SW 1271 (cell line): Measurements from ENCODE around the gene LRP1B.

Source experiments
- DNase-seq, 2 experiments: peaks; one replicate each; lab custom pipeline; 2025; lab: John Stamatoyannopoulos, UW

LRP1B gene

DNA sequence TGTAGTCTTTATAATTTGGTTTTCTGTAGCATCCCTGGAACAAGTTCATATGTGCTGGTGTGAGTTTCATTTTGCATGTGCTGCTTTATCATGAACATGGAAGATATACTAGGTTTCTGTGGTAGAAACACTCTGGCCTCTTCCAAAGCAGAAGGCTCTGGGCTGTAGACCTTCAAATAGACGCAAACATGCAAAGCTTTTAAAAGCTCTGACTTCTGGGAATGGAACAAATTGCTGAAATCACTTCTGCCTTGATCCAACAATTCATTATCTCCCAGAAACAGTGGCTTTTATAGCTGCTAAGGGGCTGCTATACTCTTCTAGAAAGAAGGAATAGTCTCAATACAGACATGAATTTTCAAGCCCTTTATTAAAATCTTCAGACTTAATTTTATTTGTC, 382.2 kb downstream of the LRP1B start:
- DNase-seq = no peak

DNA sequence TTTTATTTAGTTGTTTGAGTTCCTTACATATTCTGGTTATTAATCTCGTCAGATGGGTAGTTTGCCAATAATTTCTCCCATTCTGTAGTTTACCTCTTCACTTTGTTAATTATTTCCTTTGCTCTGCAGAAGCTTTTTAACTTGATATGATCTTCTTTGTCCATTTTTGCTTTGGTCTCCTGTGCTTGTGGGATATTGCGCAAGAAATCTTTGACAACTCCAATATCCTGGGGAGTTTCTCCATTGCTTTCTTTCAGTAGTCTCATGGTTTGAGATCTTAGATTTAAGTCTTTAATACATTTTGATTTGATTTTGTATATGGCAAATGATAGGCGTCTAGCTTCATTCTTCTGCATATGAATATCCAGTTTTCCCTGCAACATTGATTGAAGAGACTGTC, 389.2 kb downstream of the LRP1B start:
- no peak for DNase-seq

DNA sequence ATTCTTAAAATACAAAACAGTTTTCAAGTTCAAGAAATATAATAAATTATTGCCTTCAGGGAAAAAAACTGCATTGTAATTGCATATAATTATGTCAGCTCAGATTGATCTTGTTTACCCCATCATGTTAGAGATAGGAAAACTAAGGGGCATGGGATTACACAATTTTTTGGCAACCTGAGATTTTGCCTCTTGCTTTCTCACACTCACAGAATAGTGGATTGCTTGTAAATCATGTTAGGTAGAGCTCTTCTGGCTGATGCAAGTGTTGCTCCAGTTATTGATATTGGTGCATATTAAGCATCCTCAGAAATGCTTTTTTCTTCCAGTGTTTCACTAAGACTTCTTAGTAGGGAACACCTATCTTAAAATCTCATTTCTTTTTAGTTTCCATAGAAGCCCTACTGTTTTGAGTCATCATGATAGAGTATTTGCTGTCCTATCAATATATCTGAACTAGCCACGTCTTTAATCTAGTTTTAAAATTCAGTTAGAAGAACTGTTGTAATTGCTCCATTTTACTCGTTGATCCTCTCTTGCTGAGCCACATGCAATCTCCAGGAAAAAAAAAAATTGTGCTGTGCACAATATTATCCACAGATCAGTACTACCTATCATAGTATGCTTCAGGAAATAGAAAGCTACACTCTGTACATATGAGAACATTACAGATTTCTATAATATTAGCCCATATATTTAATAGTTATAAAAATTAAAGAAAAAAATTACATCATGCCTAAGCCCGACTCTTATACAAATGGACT, 393.1 kb downstream of the LRP1B start:
- DNase-seq = no peak

DNA sequence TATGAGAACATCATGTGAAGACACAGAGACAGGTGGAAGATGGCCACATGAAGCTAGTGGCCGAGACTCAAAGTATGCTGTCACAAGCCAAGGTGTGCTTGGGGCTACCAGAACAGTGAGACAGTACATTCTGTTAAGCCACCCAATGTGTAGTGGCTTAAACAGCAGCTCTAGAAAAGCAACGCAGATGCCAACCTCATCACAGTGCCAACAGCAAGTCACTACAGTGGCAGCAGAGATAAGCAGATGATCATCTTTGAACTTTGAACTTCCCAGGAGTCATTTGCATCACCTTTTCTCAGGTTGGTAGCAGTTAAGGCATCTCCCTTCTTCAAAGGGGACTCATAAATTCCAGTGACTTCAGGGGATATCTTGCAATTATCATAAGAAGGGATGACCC, 394.4 kb downstream of the LRP1B start:
- DNase-seq = no peak

DNA sequence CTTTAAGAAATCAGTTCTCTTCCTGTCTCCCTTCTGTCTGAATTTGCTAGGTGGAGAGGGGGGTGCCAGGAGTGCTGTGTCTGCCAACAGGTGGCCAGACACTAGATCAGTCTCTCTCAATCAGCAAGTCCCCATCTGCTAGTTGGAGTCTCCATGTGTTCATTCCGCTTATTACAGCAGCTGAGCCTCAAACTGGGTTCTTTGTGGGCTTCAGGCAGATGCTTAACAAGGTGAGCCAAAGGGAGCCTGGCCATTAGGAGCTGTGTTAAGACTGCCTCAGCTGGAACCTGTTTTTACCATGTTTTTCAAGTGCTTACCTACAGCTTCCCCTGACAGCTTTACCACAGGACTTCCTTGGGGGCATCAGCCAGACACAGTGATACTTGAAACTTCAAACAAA, 401.9 kb downstream of the LRP1B start:
- DNase-seq = no peak

DNA sequence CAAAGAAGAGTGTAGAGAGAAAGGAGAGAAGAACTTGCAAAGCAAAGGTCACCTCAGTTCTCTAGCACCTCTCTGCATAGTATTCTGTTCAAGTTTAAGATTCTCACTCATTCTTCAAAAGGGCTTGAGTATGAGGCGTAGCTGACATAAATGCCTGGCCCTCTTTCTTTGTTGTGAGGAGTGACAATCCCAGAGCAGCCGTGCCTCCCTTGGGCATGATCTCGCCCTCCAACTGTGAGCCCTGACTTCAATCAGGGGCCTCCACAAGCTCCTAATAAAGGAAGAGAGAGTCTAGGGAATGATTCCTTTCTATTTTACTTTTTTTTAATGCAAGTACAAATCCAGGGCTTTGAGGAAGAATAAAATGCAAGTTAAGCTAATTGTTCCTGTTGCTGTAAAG, 402.7 kb downstream of the LRP1B start:
- DNase-seq = no peak

DNA sequence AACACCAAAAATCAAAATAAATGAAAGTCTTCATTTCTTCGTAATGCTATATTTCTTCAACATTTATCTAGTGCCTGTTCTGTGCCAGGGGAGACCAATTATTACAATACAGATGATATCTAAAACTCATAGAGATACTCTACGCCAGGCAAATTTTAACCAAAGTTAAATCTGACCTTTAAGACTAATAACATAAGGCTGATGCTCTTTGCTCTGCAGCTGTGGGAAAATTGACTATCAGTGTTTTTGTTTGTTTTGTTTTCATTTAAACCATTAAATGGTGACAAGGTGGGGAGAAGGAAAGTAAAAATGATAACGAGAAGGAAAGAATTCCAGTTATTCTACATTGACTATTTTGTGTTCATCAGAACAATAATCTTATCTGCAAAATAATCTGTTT, 406.4 kb downstream of the LRP1B start:
- DNase-seq = no peak

DNA sequence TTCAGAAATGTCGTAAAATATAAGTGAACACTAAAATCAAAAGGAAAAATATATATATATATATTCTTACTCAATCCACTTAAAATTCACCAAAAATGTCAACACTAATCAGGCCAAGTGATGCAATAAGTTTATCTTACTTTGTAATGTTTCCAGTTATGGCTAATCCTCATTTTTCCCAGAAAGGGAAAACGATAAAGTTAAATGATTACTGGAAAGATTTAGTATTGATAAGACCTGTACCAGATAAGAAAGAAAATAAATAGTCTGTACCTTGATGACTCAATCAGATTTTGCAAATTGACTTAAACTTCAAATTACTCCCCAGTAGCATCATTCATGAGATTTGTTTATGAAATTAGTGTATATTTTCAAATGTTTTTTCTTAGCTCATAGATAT, 407.0 kb downstream of the LRP1B start:
- no peak for DNase-seq

DNA sequence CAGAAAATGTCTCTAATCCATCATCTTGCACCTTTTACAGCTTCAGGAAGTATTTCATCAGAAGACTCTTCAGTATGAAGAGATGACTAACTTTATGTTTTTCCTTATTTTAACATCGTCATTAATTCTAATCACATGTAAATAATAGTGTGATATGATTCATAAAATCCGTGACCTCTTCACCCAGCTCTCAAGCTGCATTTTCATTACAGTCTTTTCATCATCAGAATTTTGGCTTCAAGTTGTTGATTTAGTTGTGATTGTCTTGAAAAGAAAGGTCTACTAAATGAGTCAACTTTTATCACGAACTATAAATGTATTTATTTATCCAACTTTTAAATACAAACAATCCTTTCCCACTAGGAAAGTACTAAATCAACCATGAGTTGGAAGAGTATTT, 410.3 kb downstream of the LRP1B start:
- no peak for DNase-seq

DNA sequence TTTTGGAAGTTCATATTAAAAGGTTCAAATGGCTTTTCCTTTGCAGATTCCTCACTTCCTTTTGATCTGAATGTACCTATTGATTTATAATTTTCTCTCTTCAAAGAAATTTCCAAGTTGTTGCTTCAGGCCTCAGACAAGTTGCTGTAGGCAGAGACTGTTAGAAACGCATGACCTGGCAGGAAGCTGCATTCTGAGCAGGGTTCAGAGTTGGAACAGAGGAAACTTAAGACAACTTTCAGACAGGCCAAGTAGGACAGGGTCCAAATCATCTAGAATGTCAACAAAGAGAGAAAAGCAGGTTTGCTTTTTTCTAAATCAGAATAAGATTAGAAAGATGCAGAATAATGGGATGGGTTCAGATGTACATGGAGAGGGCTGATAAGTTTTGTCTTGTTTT, 416.3 kb downstream of the LRP1B start:
- no peak for DNase-seq

DNA sequence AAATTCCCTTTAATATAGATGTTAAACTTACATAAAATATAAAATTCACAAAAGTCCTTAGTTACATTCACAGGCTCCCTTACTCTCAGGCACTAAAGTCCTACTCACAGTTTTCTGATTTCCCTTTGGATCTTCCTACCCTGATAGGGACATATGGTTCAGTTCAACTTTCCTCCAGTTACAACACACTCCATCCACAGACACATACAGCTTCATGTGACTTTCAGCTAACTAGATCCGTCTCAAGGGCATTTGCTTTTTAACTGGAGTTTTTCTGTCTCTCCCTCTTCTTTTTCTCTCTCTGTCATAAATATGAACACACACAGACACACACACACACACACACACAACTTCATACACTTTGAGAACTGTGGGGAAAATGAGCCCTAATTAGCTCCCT, 419.2 kb downstream of the LRP1B start:
- no peak for DNase-seq

DNA sequence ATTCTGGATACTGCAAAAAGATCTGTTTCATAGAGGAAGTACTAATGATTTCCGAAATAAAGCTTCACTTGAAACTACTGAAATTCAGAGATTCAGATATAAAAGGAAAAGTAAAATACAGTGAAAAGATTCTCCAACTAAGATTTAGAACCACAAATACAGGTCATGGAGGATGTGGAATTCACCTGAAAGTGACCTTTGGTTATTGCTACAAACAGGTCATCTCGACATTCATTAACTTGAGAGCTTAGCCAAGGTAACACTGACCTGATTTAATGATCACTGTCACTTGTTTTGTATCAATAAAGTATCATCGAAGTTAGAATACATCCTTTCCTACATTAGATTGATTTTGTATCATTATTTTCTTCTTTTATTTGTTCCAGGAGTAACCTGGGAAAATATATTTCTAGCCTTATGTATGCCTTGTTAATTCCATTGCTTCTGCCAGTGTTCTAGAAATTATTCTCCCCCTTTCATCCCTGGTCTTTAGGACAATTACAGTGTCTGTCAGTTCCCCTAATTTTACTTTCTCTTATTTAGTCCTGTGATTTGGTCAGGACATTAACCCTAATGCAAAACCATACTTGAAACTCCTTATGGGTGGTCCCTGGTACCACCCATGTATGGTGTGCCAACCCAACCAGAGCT, 420.1 kb downstream of the LRP1B start:
- DNase-seq = no peak

DNA sequence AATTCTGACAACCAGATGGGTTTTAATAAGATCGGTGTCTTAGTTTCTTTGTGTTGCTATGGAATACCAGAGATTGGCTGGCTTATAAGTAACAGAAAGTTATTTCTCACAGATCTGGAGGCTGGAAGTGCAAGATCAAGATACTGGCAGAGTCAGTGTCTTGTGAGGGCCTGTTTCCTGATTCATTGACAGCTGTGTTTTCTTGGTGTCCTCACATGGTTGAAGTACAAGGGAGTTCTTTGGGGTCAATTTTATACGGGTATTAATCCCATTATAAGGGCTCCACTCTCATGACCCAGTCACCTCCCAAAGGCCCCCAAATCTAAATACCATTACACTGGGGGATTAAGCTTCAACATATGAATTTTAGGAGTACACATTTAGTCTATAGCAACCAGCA, 421.1 kb downstream of the LRP1B start:
- DNase-seq = no peak

DNA sequence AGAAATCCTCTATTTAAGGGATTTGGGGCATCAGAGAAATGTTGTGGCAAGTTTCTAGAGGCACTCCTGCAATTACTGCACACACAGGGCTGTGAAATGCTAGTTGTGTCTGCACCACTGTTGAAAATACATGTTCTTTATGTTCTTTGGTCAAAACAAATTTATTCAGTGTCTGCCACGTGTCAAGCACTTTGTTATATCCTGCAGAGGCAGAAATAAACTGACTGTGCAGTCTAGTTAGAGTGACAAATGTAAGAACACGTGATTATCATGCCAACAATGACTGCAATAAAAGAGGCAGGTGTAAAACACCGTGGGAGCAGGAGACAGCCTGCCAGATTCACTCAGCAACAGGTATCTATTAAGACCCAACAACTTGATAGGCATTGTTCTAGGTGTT, 423.3 kb downstream of the LRP1B start:
- DNase-seq = no peak

DNA sequence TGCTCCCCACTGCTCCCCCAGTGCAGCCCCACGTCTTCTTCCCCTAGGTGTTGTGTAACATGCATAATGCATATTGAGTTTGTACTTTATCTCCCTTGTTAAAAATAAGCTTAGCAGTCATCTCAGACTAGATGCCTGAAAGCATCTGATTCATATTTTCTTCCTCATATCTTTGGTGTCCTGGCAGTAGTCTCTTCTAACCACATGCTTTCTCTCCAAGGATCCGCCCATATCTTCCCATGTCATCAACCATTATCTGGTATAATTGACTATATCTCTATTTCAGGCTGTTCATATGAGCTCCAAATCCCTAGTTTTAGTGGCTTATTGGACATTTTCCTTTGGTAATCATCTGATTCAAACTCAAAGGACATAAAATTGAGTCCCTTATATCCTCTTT, 426.3 kb downstream of the LRP1B start:
- DNase-seq = no peak

DNA sequence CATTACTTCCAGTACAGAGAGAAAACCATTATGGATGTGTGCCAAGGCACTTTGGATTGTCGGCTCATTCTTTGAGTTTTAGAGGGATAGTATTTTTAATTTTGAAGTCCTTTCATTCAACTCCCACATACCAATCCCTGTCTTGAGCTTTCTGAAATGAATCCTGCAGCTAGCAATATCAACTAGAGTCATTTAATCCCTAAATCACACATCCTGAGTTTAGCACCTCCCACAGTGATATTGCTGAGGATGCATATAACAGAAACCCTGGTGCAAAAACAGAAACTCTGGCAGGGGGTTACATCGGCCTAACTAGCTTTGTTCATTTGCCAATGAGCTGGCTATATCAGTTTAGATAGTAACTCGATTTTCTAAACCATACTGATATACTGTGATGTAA, 427.3 kb downstream of the LRP1B start:
- DNase-seq = no peak

DNA sequence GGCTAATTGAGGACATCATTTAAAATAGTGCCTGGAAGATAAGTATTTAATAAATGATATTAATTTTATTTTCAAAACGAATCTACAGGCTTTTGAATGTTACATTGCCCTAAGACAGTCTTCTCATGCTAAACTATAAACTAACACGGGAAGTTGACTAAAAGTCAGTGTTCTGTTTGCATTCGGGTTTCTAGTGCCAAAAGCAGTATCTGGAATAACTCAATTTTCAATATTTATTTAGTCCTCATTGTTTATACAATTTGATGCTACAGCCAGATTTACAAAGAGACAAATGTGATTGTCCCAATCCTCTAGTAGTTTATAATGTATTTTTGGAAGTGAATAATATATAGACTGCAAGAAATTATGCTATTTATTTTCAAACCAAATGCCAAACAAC, 429.2 kb downstream of the LRP1B start:
- DNase-seq = no peak

DNA sequence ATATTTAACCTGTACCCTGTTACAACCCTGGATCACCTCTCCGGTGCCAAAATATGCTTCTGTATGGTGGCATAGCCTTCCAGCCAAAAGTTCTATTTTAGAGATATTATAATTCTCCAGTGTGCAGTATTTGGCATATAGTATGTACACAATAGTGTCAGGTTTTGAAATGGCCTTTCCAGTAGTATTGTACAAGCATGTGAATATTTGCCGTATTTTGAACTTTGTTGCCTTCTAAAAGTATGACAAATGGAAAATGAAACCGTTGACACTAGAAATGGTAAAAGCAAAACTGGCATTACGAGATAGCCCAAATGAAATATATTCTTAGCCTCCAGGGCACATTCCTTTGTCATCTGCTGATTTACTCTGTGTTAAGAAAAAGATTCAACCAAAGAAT, 431.2 kb downstream of the LRP1B start:
- DNase-seq = no peak

DNA sequence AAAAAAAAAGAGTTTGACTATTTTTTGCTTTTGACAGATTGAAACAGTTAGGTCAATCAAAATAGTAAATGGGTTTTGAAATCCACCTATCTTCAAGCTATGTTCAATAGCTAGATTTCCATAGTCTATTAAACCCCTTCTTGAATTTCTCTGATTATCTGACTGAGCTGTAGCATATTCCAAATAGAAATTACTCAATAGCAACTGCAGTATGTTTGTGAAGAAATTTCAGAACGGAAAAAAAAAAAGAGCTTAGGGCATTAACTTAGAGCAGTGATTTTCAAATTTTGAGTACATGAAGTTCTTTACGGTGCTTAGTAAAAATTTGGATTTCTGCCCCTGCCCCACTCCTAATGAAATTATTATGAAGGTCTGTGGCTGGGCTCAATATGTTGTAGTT, 432.3 kb downstream of the LRP1B start:
- no peak for DNase-seq

DNA sequence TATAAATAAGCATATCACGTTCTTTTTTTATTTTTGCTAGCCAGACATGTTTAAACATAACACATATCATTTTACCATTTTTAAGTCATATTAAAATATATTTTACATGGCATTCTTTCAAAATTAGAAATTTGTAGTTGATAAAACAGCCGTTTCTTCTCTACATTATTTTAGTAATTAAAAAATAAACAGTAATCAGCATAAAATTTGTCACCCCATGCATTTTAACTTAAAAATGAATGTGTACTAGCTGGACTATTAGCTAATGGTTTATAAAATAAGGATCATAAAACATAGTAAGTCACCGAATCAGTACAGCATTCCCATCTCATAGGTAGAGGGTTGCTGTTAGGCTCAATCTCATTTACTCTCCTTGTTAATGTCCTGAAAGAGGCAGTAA, 433.8 kb downstream of the LRP1B start:
- DNase-seq = no peak

DNA sequence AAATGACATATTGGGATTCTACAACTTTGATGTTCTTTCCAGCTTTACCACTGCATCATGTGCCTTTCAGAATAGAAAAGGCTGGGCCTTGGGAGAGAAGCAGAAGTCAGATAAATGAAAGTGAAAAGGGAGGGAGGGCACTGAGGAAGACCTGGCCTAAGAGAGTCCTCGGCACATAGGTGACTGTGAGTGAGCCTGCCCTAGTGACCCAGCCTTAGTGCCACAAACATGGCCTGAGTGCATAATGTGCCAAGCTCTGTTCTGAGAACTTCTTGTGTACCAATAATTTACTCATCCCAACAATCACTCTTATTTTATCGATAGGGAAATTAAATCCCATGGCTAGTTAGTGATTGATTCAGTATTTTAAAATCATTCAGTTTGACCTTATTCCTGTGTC, 436.6 kb downstream of the LRP1B start:
- no peak for DNase-seq

DNA sequence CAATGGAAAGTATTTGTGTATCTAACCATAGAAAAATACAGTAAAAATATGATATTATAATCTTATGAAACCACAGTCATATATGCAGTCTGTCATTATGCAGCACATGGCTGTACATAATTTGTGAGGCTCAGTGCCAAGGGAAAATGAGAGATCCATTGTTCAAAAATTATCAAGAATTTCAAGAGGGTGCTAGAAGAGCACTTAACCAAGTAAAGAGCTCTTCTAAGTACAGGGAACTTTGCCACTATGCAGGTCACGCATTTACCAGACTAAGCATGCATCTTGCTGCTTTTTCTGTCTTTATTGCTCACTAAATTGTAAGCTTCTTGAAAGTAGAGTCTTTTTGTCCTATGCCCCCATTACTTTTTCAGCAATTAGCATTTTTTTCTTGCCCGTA, 438.0 kb downstream of the LRP1B start:
- no peak for DNase-seq

DNA sequence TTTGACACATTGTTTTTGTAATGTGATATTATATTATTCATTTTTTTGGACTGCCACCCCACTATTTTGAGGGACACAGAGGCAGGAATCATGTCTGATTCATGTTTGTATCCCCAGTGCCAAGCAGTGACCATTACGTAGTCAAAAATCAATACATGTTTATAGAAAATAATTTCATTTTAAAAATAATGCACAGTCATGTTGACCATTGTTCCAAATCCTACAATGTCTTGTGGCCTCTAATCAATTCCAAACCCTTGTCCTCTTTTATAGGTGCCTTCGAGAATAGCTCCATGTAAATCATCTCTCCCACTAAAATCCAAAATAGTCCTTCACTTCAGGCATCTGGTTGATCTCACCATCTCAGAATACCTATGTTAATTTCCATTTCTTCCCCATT, 454.7 kb downstream of the LRP1B start:
- DNase-seq = no peak

DNA sequence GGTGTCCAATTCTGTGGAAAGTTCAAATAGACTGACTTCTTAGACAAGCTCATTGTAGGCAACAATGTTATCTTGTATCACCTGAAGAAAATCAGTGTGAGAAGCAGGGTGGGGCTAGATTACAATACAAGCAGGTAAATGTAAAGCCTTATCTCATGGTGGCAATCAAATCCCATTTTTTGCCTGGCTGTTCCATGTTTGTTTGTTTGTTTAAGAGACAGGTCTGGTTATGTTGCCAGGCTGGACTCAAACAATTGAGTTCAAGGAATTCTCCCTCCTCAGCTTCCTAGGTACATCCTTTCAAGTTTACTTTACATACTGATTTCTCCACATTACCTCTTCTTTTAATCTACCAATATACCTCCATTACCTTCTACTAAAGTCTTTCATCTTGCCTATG, 464.6 kb downstream of the LRP1B start:
- no peak for DNase-seq
